Esophagus (tissue), 2 donors: ENCODE data around the gene ARSA. TPM values are rescaled to one million over a fixed set of nuclear protein-coding genes. Genes with fewer than 3 reads are reported as not detected.

Experiments
- H3K27ac ChIP-seq, 2 donors: one replicate each; pipeline ENCODE4 v1.5.1; 2013; ENCODE audit warnings: low read depth in 2 of 2, mild to moderate bottlenecking in 2 of 2, inconsistent platforms in 1 of 2, low read length in 1 of 2, moderate library complexity in 1 of 2
- H3K27me3 ChIP-seq, 2 donors: one replicate each; pipeline ENCODE4 v1.6.1; 2013; ENCODE audit warnings: low read length in 2 of 2, control low read depth in 1 of 2, mild to moderate bottlenecking in 1 of 2; ENCODE audit not compliant: insufficient read depth in 2 of 2, control insufficient read depth in 1 of 2
- H3K36me3 ChIP-seq, 2 donors: one replicate each; pipeline ENCODE4 v1.6.1; 2013; ENCODE audit warnings: low read length in 1 of 2; ENCODE audit not compliant: control insufficient read depth in 2 of 2, insufficient read depth in 2 of 2
- H3K4me1 ChIP-seq, 2 donors: one replicate each; pipeline ENCODE4 v1.6.1; 2013; ENCODE audit warnings: low read length in 1 of 2; ENCODE audit not compliant: control insufficient read depth in 2 of 2, insufficient read depth in 2 of 2
- H3K4me3 ChIP-seq, 2 donors: one replicate each; pipeline ENCODE4 v1.5.1; 2013; ENCODE audit warnings: low read length in 2 of 2, mild to moderate bottlenecking in 2 of 2, low read depth in 1 of 2, moderate library complexity in 1 of 2
- H3K9me3 ChIP-seq, 2 donors: one replicate each; pipeline ENCODE4 v1.6.1; 2013; ENCODE audit warnings: mild to moderate bottlenecking in 2 of 2, low read depth in 1 of 2, low read length in 1 of 2, moderate library complexity in 1 of 2; ENCODE audit not compliant: control insufficient read depth in 2 of 2, insufficient read depth in 1 of 2
- WGBS, 2 donors: extraction: QIAGEN DNeasy Blood & Tissue Kit; methylation state at CpG; one replicate each; pipeline ENCODE4 v1.1.7; 2013; 5-methylcytosine and 5-hydroxymethylcytosine counted together
- polyA plus RNA-seq, 2 donors: library from polyadenylated mRNA; stranded (reverse); fragments of 200-250 nt; gene quantifications; one replicate each; pipeline ENCODE4 v1.2.3, GENCODE V29; 2013
- donor health status: healthy with polysubstance abuse.
- donor health status: Bipolar disorder and iron deficiency.

ARSA gene
- polyA plus RNA-seq, 2 donors: 25.8 to 52.1 TPM

DNA sequence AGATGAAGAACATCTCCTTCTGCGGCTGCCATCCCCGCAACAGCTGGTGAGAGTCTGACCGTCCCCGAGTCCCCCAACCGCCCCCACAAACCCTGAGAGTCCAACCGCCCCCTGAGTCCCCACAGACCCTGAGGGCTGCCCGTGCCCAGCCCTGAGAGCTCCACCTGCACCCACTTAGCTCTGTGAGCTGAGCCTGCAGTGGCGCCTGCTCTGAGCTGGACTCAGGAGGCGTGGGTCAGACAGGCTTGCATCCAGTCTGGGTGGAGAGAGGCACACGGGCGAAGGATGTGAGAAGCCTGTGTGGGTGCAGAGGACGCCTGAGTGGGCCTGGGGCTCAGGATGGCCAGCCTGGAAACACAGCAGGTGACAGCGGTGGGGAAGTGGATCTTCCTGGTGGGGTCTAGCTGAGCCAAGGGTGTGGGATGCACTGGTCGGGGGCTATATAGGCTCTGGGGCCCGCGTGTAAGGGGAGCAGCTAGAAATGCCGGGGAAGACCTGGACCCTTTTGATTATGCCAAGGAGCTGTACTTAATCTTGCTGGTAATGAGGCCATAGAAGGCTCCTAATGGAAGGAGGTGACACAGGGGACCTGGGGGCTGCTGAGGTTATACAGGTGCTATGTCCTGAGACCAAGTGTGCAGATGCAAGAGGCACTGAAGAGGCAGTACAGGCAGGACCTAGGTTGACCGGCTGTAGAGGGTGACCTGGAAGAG, 20.9 kb downstream of the ARSA start:
- Histone ChIP-seq H3K4me1 (no peaks in the 10 kb centered on the region), H3K36me3 (no peaks in the 10 kb centered on the region), H3K9me3 (no peaks in the 10 kb centered on the region), H3K4me3 (no peak overlapping the region), H3K27ac (no peak overlapping the region), H3K27me3 (peaks cover 0 to 4% of the 10 kb centered on the region in 2 donors)
- WGBS, 2 donors: 72 to 76% methylated on average over 18 of the region's 18 CpGs

DNA sequence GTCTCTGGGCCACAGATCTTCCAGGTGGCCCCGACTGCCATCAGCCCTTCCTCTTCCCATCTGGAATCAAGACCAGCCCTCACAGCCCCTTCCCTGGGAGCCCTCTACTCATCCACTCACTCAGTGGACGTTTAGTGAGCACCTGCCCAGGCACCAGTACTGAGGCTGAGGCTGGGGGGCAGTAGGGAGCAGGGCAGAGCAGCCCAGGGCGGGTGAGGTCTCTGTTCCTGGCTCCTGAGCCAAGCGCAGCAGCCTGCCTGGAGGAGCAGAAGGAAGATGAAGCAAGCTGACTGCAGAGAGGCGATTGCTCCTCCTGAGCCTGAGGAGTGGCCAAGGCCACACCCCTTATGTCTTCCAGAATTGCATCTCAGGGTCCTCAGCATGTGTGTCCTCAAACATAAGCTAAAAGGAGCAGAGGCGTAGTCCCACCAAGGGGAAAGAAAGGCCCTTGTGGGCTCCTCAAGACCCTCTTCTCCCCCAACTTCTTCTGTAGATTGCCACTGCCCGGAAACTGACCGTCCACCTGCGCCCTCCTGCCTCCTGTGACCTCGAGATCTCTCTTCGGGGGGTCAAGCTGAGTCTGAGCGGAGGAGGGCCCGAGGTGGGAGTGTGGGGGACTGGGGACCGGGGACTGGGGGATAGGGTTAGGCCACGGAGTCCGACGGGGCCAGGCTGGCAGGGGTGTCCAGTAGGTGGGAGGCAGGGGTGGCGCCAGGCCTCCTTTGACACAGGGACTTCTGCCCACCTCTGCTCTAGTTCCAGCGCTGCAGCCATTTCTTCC, 21.6 kb downstream of the ARSA start:
- H3K27me3 ChIP-seq: peaks cover 0 to 4% of the 10 kb centered on the region in 2 donors
- H3K36me3 ChIP-seq: no peaks in the 10 kb centered on the region

DNA sequence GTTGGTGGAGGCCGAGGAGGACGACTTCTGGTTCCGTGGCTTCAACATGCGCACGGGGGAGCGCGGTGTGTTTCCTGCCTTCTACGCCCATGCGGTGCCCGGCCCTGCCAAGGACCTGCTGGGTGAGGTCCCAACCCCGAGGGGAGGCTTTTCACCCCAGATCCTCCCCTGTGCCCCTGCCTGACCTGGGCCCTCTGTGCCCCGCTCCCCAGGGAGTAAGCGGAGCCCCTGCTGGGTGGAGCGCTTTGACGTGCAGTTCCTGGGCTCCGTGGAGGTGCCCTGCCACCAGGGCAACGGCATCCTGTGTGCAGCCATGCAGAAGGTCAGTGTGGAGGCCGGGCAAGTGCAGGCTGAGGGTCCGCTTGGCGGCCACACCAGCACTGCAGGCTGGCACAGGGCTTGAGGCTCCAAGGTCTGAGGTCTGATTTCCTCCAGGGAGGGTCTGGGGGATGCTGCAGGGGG, 22.3 kb downstream of the ARSA start:
- Histone ChIP-seq H3K4me3 (no peak overlapping the region), H3K4me1 (no peaks in the 10 kb centered on the region), H3K9me3 (no peaks in the 10 kb centered on the region), H3K36me3 (no peaks in the 10 kb centered on the region), H3K27me3 (peaks cover 0 to 4% of the 10 kb centered on the region in 2 donors), H3K27ac (no peak overlapping the region)
- 86 to 87% methylated on average over 19 to 20 of the region's 20 CpGs for WGBS, 2 donors

More for the DNA sequence above, 21.6 kb downstream of the ARSA start:
- WGBS, 2 donors: 74% methylated on average over 19 of the region's 19 CpGs
- H3K4me1 ChIP-seq: no peaks in the 10 kb centered on the region
- H3K9me3 ChIP-seq: no peaks in the 10 kb centered on the region
- no peak overlapping the region for H3K4me3 ChIP-seq
- no peak overlapping the region for H3K27ac ChIP-seq

DNA sequence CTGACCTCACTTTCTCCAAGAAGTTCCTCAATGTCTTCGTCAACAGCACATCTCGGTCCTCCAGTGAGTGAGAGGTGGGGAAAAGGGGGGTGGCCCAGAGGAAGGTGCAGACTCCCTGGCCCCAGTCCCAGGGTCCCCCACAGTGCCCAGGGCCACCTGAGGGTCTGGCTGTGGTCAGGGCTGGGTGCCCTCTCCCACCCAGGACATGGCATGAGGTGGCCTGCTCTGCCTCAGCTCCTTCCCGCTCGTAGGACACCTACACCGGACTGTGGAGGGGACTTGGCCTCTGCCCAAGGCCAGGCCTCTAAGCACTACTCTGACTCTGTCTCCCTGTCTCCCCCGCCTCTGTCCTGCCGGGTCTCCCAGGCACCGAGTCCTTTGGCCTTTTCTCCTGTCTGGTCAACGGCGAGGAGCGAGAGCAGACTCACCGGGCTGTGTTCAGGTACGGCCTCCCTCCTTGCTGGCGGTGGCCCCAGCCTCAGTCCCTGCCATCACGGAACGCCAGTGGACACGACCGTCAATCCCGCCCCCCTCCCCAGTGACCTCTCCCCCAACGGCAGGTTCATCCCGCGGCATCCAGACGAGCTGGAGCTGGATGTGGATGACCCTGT, 22.8 kb downstream of the ARSA start:
- WGBS, 2 donors: 78 to 86% methylated on average over 23 of the region's 23 CpGs
- Histone ChIP-seq H3K27ac (no peak overlapping the region), H3K27me3 (peaks cover 0 to 4% of the 10 kb centered on the region in 2 donors)

DNA sequence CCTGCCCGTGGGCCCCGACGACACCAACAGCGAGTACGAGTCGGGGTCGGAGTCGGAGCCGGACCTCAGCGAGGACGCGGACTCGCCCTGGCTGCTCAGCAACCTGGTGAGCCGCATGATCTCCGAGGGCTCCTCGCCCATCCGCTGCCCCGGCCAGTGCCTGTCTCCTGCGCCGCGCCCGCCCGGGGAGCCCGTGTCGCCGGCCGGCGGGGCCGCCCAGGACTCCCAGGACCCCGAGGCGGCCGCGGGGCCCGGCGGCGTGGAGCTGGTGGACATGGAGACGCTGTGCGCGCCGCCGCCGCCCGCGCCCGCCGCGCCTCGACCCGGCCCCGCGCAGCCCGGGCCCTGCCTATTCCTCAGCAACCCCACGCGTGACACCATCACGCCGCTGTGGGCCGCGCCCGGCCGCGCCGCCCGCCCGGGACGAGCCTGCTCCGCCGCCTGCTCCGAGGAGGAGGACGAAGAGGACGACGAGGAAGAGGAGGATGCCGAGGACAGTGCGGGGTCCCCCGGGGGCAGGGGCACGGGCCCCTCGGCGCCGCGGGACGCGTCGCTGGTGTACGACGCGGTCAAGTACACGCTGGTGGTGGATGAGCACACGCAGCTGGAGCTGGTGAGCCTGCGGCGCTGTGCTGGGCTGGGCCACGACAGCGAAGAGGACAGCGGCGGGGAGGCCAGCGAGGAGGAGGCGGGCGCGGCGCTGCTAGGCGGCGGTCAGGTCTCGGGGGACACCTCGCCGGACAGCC, 23.5 kb downstream of the ARSA start:
- H3K4me3 ChIP-seq: no peak overlapping the region
- WGBS, 2 donors: 44 to 59% methylated on average over 95 to 103 of the region's 103 CpGs
- H3K9me3 ChIP-seq: no peaks in the 10 kb centered on the region
- peaks cover 4 to 5% of the 10 kb centered on the region in 2 donors for H3K4me1 ChIP-seq
- H3K27ac ChIP-seq: no peak overlapping the region
- no peaks in the 10 kb centered on the region for H3K36me3 ChIP-seq
- peaks cover 0 to 4% of the 10 kb centered on the region in 2 donors for H3K27me3 ChIP-seq

More for the DNA sequence above, 22.8 kb downstream of the ARSA start:
- Histone ChIP-seq H3K4me1 (peaks cover under 1 to 2% of the 10 kb centered on the region in 2 donors), H3K4me3 (no peak overlapping the region), H3K9me3 (no peaks in the 10 kb centered on the region), H3K36me3 (no peaks in the 10 kb centered on the region)

DNA sequence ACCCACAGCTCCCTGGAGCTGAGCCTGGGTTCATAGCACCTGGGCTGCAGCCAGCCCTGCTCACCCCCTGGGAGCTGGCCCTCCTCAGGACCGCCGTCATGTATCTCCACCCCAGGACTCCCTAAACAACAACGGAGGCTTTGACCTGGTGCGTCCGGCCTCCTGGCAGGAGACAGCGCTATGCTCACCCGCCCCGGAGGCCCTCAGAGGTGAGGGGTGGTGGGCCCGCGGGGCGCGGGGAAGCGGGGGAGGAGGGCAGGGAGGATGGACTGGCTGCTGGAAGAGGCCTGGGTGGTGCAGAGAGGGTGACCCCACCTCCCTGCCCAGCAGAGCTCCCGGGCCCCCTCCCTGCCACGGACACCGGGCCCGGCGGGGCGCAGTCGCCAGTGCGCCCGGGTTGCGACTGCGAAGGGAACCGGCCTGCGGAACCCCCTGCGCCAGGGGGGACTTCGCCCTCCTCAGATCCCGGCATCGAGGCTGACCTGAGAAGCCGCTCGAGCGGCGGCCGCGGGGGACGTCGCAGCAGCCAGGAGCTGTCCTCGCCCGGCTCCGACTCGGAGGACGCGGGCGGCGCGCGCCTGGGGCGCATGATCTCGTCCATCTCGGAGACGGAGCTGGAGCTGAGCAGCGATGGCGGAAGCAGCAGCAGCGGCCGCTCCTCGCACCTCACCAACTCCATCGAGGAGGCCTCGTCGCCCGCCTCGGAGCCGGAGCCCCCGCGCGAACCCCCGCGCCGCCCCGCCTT, 24.3 kb downstream of the ARSA start:
- WGBS, 2 donors: 15 to 32% methylated on average over 55 to 70 of the region's 70 CpGs
- Histone ChIP-seq H3K36me3 (no peaks in the 10 kb centered on the region), H3K4me3 (no peak overlapping the region), H3K9me3 (no peaks in the 10 kb centered on the region), H3K27ac (no peak overlapping the region), H3K4me1 (peaks cover 4 to 5% of the 10 kb centered on the region in 2 donors), H3K27me3 (peaks cover 0 to 4% of the 10 kb centered on the region in 2 donors)

DNA sequence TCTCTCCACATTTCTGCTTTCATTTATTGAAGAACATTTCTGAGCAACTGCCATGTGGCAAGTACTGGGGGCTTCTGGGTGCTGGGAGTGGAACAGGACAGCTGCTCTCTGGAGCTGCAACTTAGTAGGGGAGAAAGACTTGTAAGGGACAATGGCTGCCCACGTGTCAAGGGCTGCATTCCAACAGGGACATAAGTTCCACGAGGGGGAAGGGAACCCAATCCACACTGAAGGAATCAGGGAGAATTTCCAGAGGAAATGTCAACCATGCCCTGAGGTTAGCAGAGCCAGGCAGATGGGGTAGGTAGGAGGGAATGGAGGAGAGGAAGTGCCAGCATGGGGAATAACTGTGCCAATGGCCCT, 25.6 kb downstream of the ARSA start:
- Histone ChIP-seq H3K27ac (no peak overlapping the region), H3K9me3 (no peaks in the 10 kb centered on the region), H3K27me3 (peaks cover 0 to 6% of the 10 kb centered on the region in 2 donors), H3K4me3 (no peak overlapping the region), H3K36me3 (peaks cover 0 to 1% of the 10 kb centered on the region in 2 donors), H3K4me1 (peaks cover 4 to 5% of the 10 kb centered on the region in 2 donors)
- 27 to 30% methylated on average over 2 of the region's 2 CpGs for WGBS, 2 donors

DNA sequence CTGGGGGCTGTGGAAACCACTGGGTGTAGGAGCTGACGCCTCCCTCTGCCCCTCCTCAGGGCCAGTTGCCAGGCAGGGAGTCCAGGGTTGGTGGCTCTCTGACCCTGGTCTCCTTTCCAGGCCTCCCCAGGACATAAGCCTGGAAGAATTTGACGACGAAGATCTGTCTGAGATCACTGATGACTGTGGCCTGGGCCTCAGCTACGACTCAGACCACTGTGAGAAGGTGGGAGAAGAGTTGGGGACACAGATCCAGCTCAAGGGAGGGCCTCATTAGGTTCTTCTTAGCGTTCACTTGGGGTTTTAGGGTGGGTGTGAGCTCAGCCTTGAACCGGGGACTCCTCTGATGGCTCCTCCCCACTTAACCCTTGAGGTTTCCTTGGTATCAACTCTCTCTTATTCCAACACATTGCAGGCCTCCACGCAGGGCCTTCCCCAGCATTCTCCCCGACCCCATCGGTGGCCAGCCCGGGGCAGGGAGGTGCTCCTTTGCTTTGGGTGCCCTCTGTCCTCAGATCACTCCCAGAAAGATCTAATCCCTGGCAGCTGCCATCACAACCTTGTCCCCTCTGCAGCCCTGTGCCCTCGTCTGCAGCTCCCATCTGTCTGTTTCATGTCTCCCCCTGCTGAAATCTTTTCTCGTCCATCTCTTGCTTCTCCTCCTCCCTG, 26.1 kb downstream of the ARSA start:
- Histone ChIP-seq H3K4me3 (no peak overlapping the region), H3K27me3 (peaks cover 0 to 7% of the 10 kb centered on the region in 2 donors), H3K4me1 (peaks cover 4 to 5% of the 10 kb centered on the region in 2 donors), H3K9me3 (no peaks in the 10 kb centered on the region), H3K36me3 (peaks cover 0 to 4% of the 10 kb centered on the region in 2 donors), H3K27ac (no peak overlapping the region)
- WGBS, 2 donors: 49 to 52% methylated on average over 12 of the region's 12 CpGs
